Activated naive CD8-positive, alpha-beta T cell treated with anti-CD3 and anti-CD28 coated beads, Interleukin-2, amount 50 U/mL, for 16 hours (primary cell): ENCODE data around the gene BTBD1.
A peak's percentile ranks its signal among the peaks of the same experiment; 100 is the strongest.

ENCODE experiments used
- DNase-seq: peaks from one replicate; pipeline ENCODE4 v3.0.0-alpha.2; 2020; ENCODE audit warnings: low read depth, low spot score

BTBD1 gene

DNA sequence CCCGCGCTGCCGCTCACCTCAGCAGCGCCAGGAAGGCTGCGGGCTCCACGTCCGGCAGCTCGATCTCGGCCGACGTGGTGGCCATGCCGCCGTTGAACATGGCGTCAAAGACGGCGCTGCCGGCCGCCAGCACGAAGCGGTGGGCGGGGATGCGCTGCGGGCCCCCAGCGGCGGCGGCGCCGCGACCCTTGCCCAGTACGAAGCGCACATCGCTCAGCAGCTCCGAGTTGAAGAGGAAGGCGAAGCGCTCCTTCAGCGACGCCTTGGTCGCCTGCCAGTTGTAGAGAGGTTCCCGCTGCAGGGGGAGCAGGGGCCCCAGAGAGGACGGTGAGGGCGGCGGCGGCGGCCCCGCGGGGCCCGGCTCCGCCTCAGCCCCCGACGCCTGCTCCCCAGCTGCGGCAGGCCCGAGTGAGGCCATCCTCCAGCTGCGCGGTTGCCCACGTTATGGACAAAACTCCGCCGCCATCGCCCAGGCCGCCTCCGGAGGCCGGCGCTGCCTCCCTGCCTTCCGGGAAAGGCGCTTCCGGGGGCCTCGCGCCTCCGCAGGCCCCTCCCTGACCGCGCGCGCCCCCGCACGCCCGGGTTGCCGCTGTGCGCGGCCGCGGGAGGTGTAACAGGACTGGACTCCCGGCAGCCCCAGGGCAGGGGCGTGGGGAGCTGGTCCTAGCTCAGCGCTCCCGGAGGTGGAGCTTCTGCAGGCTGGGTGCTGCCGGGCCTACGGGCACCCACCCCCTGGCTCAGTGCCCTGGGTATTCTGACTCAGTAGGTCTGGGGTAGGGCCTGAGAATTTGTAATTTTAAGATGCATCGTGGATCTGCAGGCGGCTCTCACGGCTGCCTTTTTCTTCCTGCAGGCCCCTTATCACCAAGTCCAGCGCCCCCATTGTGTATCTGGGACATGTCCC, at the start of gene BTBD1:
Gene BTBD1 (minus strand): TSS at position 519 of the 904 bp plus-strand sequence. CDS start 101 bp downstream, at position 418.
- DNase-seq, result peak; percentile 77

DNA sequence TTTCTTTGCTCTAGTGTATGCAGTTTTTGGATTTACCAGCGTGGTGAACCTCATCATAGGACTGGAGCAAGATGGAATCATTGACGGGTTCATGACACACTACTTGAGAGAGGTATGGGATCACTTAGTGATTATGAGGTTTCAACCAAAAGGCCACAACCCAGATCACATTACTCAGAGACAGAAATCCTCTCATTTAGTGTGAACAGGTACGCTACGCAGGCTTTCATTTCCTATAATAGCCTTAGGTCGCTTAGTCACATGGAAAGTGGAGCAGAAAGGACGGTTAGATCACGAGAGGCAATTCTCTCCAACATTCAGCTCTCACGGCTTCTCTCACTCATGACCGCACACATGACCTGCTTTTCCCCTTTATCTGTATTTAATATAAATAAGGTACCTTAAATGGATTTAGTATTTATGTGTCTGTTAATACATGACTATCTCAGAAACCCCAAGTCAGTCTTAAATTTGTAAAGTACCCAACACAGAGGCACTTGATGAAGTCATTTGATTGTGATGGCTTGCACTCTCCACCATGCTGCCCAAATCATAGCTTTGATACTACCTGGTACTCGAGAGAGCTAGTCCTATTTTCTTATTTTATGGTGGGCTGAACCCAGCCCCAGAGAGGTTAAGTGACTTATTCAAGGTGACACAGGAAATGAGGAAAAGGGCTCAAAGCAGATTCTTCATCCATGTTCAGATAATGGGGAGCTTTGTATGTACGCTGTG, 48.9 kb upstream of the BTBD1 start:
- no peak for DNase-seq

DNA sequence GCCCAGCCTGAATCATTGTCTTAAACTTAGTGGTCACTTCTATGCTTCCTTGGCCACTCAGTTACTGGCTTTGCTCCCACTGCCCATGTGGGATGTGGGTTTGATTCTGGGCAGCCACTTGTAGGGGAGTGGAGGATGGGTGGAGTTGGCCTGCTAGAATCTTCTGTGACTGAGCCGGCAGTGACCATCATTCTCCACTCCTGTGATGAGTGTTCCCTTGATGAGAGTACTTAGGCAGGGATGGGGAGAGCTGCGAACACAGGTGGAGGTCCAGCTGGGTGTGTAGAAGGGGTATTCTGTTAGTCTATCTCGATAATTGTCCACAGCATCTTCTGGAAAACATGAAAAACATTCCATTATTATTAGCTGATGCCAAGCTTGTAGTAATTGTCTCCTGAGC, 48.4 kb upstream of the BTBD1 start:
- DNase-seq, result no peak

DNA sequence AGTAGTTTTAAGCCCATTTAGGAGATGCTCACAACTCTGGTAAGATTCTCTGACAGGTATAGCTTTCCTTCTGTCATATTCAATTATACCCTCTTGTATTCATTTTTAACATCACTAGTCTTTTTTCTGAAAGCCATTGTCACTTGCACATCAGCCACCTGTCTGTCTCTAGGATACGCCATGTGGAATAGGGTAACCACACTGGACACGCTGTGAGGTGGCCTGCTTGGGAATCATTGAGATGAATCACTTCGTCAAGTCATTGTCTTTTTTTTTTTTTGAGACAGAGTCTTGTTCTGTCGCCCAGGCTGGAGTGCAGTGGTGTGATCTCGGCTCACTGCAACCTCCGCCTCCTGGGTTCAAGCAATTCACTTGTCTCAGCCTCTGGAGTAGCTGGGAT, 47.8 kb upstream of the BTBD1 start:
- DNase-seq, result no peak

DNA sequence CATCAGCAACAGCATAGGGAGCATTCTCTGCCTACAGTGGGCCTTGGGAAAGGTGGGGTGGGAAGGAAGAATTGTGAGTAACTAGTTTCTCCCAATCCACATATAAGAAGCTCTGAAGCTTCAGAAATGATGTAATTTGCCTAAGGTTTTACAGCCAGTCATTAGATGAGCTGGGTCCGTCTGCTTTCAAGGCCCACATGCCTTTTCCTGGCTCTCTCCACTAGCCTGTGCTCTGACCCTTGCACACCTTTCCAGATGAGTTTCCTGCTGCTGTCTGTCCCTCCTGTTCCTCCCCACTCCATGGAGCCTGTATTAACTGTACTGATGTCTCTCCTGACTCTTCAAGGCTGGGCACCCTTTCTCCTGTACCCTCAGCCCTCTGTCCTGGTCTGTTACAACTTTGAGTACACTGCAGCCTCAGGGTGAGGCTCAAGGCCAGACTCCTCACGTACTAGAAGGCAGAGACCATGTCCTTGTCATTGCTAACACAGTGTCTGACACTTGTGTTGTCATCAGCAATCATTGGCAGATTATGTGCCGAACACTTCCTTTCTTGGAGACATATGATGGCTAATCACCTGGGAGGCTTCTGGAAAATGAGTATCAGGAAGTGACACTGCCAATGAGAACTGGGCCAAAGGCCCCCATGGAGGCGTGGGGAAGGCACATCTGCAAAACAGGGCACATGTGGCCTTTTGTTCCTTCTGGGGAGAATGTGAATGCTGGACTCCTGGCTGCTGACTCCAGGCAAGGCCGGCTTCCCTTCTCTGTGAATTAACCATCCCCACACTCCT, 47.0 kb upstream of the BTBD1 start:
- no peak for DNase-seq

DNA sequence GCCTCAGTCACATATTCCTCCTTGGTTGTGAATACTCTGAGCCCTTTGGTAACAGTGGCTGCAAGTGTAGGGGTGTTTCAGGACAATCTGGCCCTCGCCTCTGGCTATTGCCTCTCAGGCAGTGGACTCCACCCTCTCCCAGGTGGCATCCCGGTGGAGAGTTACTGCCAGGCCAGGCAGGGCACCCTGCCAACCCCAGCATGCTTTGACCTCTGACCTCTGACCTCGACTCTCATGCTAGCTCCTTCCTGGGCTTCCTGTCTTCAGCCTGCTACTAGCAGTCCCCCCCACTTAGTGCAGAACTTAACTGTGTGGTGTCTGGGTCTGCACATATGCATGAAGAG, 45.9 kb upstream of the BTBD1 start:
- no peak for DNase-seq

DNA sequence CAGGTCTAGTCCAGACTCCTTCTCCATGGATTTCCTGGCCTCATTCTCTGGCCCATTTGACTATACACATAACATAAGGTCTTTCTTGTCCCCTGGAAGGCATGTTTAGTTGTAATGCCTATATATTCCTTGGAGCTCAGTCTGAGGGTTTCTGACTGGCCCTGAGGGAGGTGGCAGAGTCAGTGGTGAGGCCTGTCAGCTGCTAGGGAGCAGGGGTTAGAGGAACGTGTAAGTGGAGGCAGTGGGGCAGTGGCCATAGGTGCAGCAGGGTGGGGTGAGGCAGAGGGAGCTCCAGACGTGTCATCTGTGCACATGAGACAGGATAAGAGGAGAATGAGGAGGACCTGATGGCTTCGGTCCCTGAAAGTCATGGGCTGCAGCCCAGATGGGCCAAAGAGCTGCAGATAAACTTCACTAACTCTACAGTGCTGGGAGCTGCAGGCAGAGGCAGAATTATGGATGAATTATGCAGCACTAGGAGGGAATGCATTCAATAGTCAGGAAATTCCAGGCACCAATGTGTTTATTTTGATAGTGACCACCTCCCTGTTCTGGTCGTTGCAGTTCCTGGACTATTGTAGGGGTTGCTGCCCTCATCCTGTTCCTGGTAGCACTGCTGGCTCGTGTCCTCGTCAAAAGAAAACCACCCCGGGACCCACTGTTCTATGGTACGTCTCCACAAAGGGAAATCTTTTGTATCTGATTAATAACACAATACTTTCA, 45.3 kb upstream of the BTBD1 start:
- no peak for DNase-seq

DNA sequence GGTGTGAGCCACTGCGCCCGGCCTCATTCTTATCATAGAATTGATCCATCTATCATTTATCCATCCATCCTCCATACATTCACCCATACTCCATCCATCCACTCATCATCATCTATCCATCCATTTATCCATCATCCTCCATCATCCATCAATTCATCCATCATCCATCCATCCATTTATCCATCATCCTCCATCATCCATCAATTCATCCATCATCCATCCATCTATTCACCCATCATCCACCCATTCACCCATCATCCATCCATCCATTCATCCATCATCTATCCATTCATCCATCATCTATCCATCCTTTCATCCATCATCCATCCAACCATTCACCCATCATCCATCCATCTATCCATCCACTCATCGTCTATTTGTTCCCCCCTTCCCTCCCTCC, 44.1 kb upstream of the BTBD1 start:
- DNase-seq, result no peak

DNA sequence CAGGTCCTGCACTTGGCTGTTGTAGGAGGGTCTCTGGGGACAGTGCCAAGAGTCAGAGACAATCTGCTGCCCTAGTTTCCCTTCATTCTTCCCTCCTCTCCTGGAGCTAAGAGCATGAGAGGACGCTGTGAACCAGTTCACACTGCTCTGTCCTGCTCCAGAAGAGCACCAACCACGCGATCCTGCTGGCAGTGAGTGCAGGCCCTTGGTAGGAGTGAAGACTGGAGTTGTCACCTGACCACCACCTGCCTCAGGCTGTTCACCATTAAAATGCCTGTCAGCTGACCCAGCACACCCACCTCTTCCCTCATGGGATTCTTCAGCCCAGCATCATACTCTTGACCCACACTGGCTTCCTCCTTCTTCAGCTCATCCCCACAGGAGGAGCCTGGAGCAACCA, 43.3 kb upstream of the BTBD1 start:
- DNase-seq, result no peak

DNA sequence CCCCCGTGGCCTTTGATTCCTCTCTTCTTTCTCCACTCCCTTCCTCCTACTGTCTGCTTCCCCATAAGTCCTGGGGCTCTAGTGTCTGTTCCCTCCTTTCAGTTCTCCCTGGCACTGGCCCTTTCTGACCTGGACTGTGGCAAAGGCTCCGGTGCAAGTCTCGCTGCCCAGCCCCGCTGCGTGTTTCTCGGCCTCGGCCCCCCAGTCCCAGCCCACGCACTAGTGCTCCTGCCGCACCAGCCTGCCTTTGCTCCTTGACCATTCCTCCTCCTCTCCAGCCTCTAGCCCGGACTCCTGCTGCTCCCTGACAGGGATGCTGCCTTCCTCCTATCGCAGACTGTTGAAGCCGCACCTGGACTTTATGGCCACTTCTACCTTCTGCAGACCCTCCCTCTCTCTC, 42.5 kb upstream of the BTBD1 start:
- no peak for DNase-seq

DNA sequence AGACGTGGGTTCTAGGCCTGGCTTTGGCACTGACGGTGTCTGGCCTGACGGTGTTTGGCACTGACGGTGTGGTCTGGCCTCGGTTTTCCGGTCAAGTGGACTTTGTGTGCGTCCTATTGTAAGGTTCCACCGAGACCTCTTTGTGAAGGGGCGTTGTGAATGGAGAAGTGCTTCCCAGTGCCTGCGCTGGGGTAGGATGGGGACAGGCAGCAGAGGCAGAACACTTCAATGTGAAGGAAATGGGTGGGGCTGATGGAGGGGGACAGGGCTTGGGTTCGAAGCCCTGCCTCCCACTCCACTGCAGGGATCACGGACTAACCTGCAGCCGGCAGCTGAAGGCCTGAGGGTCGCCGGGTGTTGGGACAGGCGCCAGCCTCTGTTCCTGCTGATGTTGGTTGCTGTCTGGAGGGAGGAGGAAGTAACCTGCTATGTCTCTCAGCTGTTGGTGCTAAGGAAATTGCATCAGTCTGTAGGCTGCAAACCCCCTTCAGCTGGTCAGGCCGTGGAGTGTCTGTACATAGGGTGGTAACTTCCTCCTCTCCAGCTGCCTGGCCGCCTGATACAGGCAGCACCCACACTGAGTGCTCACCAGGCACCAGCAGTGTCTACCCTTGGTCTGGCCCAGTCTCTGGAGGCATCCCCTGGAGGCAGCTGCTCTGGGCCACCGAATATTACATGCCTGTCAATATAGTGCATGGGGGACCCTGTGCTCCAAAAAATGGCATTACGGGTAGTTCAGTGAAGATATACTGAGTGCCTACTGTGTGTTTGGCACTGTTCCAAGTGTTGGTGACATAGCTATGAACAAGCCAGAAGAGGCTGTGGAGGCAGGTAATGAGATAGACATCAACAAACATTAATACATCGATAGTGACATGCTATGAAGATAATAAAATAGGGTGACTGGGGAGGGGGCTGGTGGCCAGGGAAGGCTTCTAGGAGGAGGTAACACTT, 41.5 kb upstream of the BTBD1 start:
- DNase-seq, result no peak

DNA sequence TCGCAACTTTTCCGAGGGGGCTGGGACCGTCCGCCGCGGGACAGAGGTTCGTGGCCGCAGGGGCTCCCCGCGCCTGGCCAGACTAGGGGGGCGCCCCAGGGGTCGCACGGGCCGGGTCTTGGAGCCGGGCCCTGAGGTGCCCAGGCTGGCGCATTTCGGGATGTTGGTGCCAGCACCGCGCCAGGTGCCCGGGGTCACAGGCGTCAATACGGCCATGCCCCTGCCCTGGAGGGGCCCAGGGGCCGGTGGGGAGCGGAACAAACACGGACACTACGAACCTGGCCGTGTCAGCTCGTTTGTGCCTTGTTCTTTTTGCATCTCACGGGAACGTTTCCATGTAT, 40.8 kb upstream of the BTBD1 start:
- DNase-seq, result no peak

DNA sequence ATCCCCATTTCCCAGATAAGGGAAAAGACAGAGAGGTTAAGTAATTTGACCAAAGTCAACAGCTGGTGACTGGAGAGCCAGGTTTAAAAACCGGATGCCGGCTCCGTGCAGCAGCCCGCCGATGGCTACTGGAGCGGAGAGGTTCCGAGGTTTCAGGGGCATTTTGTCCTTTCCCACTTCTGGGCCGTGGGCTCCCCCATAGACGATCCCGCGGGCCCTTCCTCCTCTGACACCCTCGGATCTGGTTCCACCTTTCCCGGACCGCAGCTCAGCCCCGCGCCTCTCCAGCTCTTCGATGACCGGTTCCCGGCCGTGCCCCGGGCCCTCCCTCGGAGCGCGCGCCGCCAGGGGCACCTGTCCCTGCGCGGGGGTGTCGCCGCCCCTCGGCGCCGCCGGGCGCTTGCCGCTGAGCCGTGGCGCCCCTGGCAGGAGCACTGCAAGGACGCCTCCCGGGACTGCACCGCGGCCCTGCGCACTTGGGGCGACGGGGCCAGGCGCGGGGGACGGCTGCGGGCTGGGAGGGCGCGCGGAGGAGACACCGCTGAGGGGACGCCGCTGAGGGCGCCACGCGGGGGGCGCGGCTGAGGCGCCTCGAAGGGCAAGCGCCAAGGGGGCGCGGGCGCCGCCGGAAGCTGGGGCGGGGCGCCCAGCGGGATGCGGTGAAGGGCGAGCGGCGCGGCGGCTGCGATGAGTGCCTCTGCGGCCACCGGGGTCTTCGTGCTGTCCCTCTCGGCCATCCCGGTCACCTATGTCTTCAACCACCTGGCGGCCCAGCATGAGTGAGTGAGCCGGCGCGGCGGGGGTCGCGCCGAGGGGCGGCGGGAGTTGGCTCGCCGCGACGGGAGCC, 40.2 kb upstream of the BTBD1 start, which contains the start of gene TM6SF1:
Gene TM6SF1 (plus strand): TSS at position 652 of the 847 bp plus-strand sequence. CDS start 36 bp downstream, at position 688.
- DNase-seq, result no peak

DNA sequence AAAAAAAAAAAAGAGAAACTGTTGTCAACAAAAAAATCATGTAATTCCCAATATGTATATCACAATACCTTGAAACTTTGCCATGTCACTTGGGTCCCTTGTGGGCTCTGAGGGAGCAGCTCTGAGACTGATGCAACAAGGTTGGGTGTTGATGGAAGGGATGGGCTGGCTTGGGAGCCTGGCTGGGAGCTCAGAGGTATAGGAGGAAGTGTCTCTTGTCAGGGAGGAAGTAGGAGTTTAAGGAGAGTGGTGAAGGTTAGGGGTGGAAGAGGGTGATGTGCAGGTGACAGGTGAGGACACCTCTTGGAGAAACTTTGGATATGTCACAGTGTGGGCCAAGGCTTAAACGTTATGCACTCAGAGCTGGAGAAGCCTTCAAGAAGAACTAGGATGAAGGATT, 38.4 kb upstream of the BTBD1 start:
- no peak for DNase-seq

DNA sequence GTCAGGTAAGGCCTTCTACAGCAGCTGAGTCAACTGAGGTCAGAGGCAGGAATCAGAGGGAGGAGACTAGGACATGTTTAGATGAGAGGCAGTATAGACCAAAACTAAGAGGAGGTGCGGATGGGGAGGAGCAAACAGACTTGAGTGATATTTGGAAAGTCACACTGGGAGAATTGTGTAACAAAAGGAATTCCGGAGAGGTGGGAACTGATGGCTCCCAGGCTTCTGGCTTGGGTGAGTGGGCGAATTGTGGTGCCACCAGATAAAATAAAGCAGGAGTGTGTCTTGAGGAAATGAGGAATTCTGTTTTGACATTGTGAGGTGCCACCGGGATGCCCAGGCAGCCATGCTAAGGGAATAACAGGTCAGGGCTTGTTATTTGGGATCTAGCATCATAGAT, 37.1 kb upstream of the BTBD1 start:
- DNase-seq, result no peak

DNA sequence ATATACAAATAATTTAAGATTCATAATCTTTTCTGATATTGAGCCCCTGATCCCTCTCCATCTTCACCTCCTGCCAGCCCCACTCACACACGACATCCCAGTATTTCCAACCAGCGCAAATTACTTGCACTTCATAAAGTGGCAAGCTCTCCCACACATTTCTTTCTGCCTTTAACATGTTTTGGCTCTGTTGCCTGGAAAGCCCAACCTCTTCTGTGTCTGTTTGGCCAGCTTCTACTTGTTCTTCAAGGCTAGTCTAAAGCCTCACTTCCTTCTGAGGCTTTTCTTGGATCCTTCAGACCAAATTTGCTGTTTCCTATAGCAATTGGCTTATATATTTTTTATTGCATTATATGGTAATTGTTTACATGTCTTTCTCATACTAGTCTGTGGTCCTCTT, 35.3 kb upstream of the BTBD1 start:
- DNase-seq, result no peak

DNA sequence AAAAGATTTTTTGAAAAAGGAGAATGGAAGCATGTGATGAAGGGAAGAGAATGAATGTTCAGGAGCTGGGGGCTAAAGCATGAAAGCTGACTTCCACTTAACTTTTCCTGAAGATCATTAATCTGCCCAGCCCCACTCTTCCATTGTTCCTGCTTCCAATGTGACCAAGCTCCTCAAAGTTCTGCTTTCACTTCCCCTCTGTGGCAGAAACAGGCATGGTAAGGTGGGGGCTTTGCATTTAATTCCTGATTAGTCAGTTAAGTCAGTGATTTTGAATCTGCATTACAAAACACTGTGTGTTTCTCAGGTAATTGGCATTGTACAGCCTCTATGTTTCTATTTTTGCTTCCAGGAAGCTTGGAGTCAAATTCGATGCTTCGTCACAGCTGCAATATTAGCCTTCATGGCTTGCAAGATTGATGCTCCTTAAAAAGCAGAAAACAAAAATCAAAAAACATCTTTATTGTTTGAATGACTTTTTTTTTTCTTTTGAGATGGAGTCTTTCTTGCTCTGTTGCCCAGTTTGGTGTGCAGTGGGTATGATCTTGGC, 33.1 kb upstream of the BTBD1 start:
- no peak for DNase-seq

DNA sequence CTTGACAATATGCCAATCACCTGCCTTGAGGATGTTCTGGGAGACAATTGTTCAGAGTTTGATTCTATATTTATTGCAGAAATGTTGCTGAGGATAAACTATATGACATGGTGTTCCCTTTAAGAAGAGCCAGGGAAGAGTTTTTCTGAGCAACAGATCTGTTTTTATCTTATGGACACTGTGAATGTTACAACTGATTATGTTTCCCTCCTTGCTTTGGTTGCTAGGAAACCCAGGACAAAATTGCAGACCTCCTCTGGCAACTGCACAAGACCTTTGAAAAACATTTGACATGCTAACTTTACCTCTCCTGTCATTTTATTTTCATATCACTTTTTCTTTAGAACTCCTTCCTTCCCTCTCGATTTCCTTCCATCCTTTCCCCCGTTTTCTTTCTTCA, 32.2 kb upstream of the BTBD1 start:
- DNase-seq, result no peak

DNA sequence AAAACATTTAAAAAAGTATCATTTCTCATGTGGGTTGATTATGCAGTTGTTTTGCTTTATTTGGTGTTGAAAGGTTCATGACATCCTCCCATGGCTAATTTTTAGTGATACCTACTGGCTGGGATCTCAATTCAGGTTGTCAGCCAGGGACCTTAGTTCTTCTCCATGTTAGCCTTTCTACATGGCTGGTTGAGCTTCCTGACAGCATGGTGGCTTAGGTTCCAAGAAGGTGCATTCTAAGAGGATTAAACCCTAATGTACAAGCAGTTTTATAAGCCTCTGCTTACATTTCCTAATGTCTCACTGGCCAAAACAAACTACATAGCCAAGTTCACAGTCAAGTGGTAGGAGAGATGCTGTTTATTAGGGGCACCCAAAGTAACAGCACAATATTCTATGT, 31.0 kb upstream of the BTBD1 start:
- DNase-seq, result no peak
